T-helper 1 cell treated with Interleukin-12 subunit alpha and Interleukin-12 subunit beta and Interleukin-4 antibody, amounts not matched to agents 30 μg/mL and 1 μg/mL, for 36 hours (primary cell): ENCODE results near the gene COCH.

Experiments
- H3K27ac Mint-ChIP-seq: one replicate; pipeline ENCODE4 v1.8.0; 2021; ENCODE audit warnings: mild to moderate bottlenecking, mixed read lengths
- H3K27me3 Mint-ChIP-seq: one replicate; pipeline ENCODE4 v1.8.0; 2021; ENCODE audit warnings: low read depth, mixed read lengths
- H3K36me3 Mint-ChIP-seq: one replicate; pipeline ENCODE4 v1.8.0; 2021; ENCODE audit warnings: low read depth, mixed read lengths
- H3K4me1 Mint-ChIP-seq: one replicate; pipeline ENCODE4 v1.8.0; 2021; ENCODE audit warnings: low read depth, mixed read lengths
- H3K4me3 Mint-ChIP-seq: one replicate; pipeline ENCODE4 v1.8.0; 2021; ENCODE audit warnings: mild to moderate bottlenecking, moderate library complexity, mixed read lengths
- H3K9me3 Mint-ChIP-seq: one replicate; pipeline ENCODE4 v1.8.0; 2021; ENCODE audit warnings: mixed read lengths

Gene COCH

DNA sequence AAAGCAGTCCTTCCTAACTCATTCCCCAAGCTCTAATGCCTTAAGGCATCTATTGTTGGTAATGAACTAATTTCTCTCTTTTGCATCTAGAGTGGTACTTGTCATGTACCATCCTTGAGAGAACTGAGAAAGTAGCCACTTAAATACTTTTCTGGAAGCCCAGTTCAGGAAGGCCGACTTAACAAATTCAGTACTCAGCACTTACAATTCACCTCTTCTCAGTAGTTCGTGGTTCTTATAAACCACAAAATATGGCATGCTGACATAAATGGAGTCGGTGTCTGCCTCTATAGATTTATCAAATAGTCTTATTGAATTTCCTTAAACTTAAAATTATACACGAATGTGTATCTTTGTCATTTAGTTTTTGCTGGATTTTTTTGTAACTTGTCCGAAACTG is 9.4 kb upstream of the COCH start:
- H3K27ac Mint-ChIP-seq, result no peak overlapping the region
- no peak overlapping the region for H3K4me3 Mint-ChIP-seq
- peaks cover 50% of the 10 kb centered on the region for H3K27me3 Mint-ChIP-seq
- no peaks in the 10 kb centered on the region for H3K36me3 Mint-ChIP-seq
- peaks cover 3% of the 10 kb centered on the region for H3K4me1 Mint-ChIP-seq
- no peaks in the 10 kb centered on the region for H3K9me3 Mint-ChIP-seq

- Mint-ChIP-seq H3K9me3 (no peaks in the 10 kb centered on the region), H3K27ac (no peak overlapping the region), H3K36me3 (peaks cover 1% of the 10 kb centered on the region), H3K4me3 (no peak overlapping the region), H3K4me1 (no peaks in the 10 kb centered on the region), H3K27me3 (peaks cover 49% of the 10 kb centered on the region)
Measured at GRCh38 chr14:30868736-30869135, 5.6 kb upstream of the COCH start.

DNA sequence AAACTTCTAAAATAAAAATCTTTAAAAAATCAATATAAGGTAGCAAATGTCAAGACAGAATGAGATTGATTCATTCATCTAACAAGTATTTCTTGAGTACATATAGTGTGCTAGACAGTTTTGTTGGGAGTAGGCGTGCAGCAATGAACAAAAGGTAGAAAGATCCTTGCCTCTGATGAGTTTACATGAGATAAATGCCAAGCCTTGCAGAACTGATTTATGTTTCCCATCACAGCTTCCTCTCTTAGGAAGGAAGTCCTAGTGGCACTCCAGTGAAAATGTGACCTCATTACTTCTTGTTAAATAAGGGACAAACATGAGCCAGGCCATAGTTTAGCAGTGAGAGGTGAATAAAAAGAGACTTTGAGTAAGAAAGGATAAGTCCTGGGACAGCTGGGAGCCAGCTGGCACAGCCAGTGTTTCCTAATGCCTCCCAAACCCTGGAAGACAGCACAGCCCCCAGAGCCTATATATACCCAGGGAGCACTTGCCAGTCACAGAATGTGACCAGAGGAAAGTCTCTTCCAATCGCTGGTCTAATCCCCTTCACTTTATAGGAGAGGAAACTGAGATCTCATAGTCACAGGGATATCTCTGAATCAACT is 4.7 kb upstream of the COCH start:
- Mint-ChIP-seq H3K4me3 (no peak overlapping the region), H3K36me3 (peaks cover 1% of the 10 kb centered on the region), H3K27me3 (peaks cover 45% of the 10 kb centered on the region), H3K4me1 (no peaks in the 10 kb centered on the region), H3K27ac (no peak overlapping the region), H3K9me3 (no peaks in the 10 kb centered on the region)

GRCh38 chr14:30872602-30873001 is 1.8 kb upstream of the COCH start:
- Mint-ChIP-seq H3K27me3 (peaks cover 59% of the 10 kb centered on the region), H3K4me1 (peaks cover 4% of the 10 kb centered on the region), H3K4me3 (no peak overlapping the region), H3K27ac (no peak overlapping the region), H3K9me3 (no peaks in the 10 kb centered on the region), H3K36me3 (peaks cover 1% of the 10 kb centered on the region)

DNA sequence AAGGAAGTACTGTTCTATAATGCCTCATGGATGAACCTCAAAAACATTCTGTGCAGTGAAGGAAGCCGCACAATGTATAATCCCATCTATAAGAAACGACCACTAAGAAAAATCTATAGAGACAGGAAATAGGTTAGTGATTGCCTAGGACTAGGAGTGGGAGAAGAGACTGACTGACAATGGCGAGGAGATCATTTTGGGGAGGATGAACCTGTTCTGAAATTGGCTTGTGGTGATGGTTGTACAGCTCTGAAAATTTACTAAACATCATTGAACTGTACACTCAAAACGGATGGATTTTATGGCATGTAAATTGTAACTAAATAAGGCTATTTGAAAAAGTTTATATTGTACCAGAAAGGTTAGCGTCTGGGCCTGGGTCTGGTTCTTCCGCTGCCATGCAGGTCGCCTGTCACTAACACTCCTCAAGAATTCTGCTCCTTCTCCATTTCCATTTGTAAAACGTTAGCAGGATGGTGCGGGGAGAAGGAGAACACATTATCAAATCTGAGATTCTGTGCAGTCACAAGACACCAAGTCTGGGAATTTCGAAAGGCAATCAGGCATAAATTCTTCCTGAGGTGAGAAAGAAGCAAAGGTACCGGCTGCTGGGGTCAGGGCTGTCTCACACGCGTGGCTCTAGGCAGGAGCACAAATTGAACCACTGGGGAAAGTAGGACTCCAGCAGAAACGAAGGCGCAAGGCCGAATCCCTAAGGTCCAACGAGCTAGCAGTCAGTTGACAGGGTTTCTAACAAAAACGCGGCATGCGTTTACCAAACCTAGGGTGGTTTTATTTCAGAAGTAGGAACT is 845 bp upstream of the COCH start:
- no peaks in the 10 kb centered on the region for H3K9me3 Mint-ChIP-seq
- H3K4me3 Mint-ChIP-seq, result peak overlapping the region; percentile 48
- peaks cover 4% of the 10 kb centered on the region for H3K4me1 Mint-ChIP-seq
- no peak overlapping the region for H3K27ac Mint-ChIP-seq
- H3K36me3 Mint-ChIP-seq, result peaks cover 1% of the 10 kb centered on the region
- peaks cover 68% of the 10 kb centered on the region for H3K27me3 Mint-ChIP-seq

DNA sequence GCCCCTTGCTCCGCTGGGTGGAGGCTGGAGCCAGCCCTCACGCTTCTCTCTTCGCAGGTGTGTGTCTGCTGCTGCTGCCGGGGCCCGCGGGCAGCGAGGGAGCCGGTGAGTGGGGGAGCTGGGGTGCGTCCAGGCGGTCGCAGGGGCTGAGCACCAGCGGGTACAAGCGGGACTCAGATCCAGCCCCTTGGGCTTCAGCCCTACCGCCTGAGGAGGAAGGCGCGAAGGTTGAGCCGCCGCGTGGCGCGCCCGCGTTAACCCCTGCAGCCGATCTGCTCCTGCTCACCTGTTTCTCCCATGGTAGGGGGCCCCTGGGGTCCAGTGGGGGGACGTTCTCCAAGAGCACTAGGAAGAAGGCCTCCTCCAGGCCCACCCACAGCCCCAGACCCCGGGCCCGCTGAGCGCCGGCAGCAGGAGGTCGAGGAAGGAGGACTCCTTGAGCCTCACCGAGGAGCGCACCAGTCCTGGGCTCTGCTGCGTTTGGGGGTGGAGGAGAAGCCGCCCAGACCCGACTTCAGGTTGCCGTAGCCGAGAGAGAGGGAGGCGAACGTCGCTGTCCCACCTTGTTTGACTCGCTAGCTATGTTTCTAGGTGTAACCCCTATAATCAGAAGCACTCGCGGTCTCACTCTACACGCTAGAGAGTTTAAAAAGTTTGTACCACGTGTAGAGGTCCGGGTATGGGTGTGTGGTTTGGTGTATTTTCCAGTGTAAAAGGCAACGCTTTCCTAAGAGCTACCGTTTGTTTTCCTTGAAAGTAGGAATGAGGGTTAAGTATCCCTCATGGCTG is 834 bp downstream of the COCH start:
- Mint-ChIP-seq H3K9me3 (no peaks in the 10 kb centered on the region), H3K4me3 (peak overlapping the region; percentile 79), H3K27ac (no peak overlapping the region), H3K4me1 (peaks cover 4% of the 10 kb centered on the region), H3K36me3 (peaks cover 1% of the 10 kb centered on the region), H3K27me3 (peaks cover 60% of the 10 kb centered on the region)

DNA sequence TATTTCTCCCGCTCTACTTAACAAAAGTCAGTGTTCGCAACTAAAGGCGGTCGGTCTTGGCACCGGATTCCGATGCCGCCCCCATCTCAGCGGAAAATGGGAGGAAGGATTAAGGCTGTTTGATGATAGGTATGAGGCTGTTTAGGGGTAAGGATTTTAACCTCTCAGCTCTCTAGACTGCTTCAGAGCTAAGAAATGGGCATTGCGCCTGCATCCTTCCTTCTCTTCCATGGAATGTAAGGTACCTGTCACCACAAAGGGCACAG is 1.4 kb downstream of the COCH start:
- Mint-ChIP-seq H3K27ac (no peak overlapping the region), H3K9me3 (no peaks in the 10 kb centered on the region), H3K36me3 (peaks cover 1% of the 10 kb centered on the region), H3K4me1 (peaks cover 4% of the 10 kb centered on the region), H3K27me3 (peaks cover 59% of the 10 kb centered on the region), H3K4me3 (peak overlapping the region; percentile 49)

GRCh38 chr14:30876692-30877091 is 2.3 kb downstream of the COCH start:
- peaks cover 4% of the 10 kb centered on the region for H3K4me1 Mint-ChIP-seq
- H3K9me3 Mint-ChIP-seq, result no peaks in the 10 kb centered on the region
- H3K27me3 Mint-ChIP-seq, result peaks cover 59% of the 10 kb centered on the region
- no peak overlapping the region for H3K4me3 Mint-ChIP-seq
- no peak overlapping the region for H3K27ac Mint-ChIP-seq
- peaks cover 1% of the 10 kb centered on the region for H3K36me3 Mint-ChIP-seq

- Mint-ChIP-seq H3K27ac (no peak overlapping the region), H3K4me1 (peaks cover 2% of the 10 kb centered on the region), H3K4me3 (no peak overlapping the region), H3K36me3 (no peaks in the 10 kb centered on the region), H3K9me3 (no peaks in the 10 kb centered on the region), H3K27me3 (peaks cover 18% of the 10 kb centered on the region)
Measured at GRCh38 chr14:30882431-30882830, 8.1 kb downstream of the COCH start.

- peaks cover 5% of the 10 kb centered on the region for H3K27me3 Mint-ChIP-seq
- no peak overlapping the region for H3K4me3 Mint-ChIP-seq
- no peak overlapping the region for H3K27ac Mint-ChIP-seq
Measured at GRCh38 chr14:30883508-30884294, 9.3 kb downstream of the COCH start.

DNA sequence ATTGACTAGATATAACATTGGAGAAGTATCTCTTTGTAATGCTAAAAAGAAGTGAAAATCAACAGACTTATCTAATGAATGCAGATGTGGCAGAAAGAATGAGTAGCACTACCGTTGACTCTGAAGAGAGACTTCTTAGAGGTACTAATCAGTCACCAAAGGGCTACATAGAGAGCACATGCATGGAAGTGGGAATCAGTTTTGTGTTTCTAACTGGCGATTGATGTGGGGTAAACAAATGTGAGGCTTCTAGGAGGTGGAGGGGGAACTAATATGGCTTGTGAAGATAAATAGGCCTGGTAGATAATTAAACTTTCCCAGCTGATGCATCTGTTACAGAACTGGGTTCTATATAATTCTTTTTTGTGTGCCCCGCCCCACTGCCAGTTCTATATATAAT is 10.5 kb downstream of the COCH start:
- H3K4me3 Mint-ChIP-seq, result no peak overlapping the region
- peaks cover 4% of the 10 kb centered on the region for H3K27me3 Mint-ChIP-seq
- H3K36me3 Mint-ChIP-seq, result no peaks in the 10 kb centered on the region
- H3K4me1 Mint-ChIP-seq, result peaks cover 2% of the 10 kb centered on the region
- H3K9me3 Mint-ChIP-seq, result no peaks in the 10 kb centered on the region
- no peak overlapping the region for H3K27ac Mint-ChIP-seq

More at GRCh38 chr14:30883508-30884294, 9.3 kb downstream of the COCH start:
- Mint-ChIP-seq H3K4me1 (peaks cover 2% of the 10 kb centered on the region), H3K9me3 (no peaks in the 10 kb centered on the region), H3K36me3 (no peaks in the 10 kb centered on the region)

GRCh38 chr14:30885840-30886740 is 11.7 kb downstream of the COCH start:
- Mint-ChIP-seq H3K27me3 (peaks cover 4% of the 10 kb centered on the region), H3K4me3 (no peak overlapping the region), H3K9me3 (no peaks in the 10 kb centered on the region), H3K4me1 (peaks cover 2% of the 10 kb centered on the region), H3K36me3 (no peaks in the 10 kb centered on the region), H3K27ac (no peak overlapping the region)

- H3K4me3 Mint-ChIP-seq, result no peak overlapping the region
- H3K27ac Mint-ChIP-seq, result no peak overlapping the region
- no peaks in the 10 kb centered on the region for H3K27me3 Mint-ChIP-seq
- no peaks in the 10 kb centered on the region for H3K9me3 Mint-ChIP-seq
- no peaks in the 10 kb centered on the region for H3K4me1 Mint-ChIP-seq
- no peaks in the 10 kb centered on the region for H3K36me3 Mint-ChIP-seq
Measured at GRCh38 chr14:30888480-30889243, 14.3 kb downstream of the COCH start.
